ENCODE results near the gene DHDDS. TPM values are rescaled to one million over a fixed set of nuclear protein-coding genes. Genes with fewer than 3 reads are reported as not detected.

The DHDDS gene
- total and polyA plus RNA-seq, 9 donors = 13.0 to 46.2 (median 27.3) TPM

GRCh38 chr1:26477446-26478152 lies 45.5 kb downstream of the DHDDS start:
- no peaks in the 10 kb centered on the region for H3K36me3 ChIP-seq
- no peaks in the 10 kb centered on the region for H3K27me3 ChIP-seq
- intact Hi-C loops (cut with DNase I) = no loop called here
- H3K4me1 ChIP-seq (ENCODE audit: insufficient read depth) = peaks cover 2% of the 10 kb centered on the region
- no peak for DNase-seq
- H3K4me3 ChIP-seq = no peak overlapping the region
- TF ChIP-seq POLR2A (IDR thresholded peaks at IDR 0.05) (no peak), CTCF (IDR thresholded peaks at IDR 0.05) (no peak), EP300 (IDR thresholded peaks at IDR 0.05) (no peak)
- no peaks in the 10 kb centered on the region for H3K9me3 ChIP-seq
- H3K27ac ChIP-seq = no peak overlapping the region
- WGBS, 3 donors = 71 to 77% (median 75%) methylated on average over 8 of the region's 8 CpGs

DNA sequence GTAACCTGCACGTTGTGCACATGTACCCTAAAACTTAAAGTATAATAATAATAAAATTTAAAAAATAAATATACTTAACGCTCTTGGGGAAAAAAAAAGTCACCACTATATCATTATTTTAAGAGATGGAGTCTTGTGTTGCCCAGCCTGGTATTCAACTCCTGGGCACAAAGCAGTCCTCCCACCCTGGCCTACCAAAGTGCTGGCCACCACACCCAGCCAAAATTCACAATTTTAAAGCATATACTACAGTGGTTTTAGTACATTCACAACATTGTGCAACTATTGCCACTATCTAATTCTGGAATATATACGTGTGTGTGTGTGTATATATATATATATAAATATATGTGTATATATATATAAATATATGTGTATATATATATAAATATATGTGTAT lies 46.0 kb downstream of the DHDDS start:
- WGBS, 3 donors = 70 to 80% (median 72%) methylated on average over 3 of the region's 3 CpGs
- no peak for DNase-seq
- TF ChIP-seq POLR2A (IDR thresholded peaks at IDR 0.05) = no peak
- Histone ChIP-seq H3K36me3 (no peaks in the 10 kb centered on the region), H3K4me3 (no peak overlapping the region), H3K9me3 (no peaks in the 10 kb centered on the region), H3K27me3 (no peaks in the 10 kb centered on the region), H3K4me1 (ENCODE audit: insufficient read depth) (peaks cover 2% of the 10 kb centered on the region), H3K27ac (no peak overlapping the region)
- intact Hi-C loops (cut with DNase I) = no loop called here

- no peaks in the 10 kb centered on the region for H3K4me1 ChIP-seq (ENCODE audit: insufficient read depth)
- no peaks in the 10 kb centered on the region for H3K9me3 ChIP-seq
- H3K36me3 ChIP-seq = no peaks in the 10 kb centered on the region
- no peak overlapping the region for H3K27ac ChIP-seq
- no peak for DNase-seq
- 89 to 91% (median 89%) methylated on average over 6 of the region's 6 CpGs for WGBS, 3 donors
- TF ChIP-seq EP300 (IDR thresholded peaks at IDR 0.05) (no peak), CTCF (IDR thresholded peaks at IDR 0.05) (no peak), POLR2A (IDR thresholded peaks at IDR 0.05) (no peak)
- H3K4me3 ChIP-seq = no peak overlapping the region
- H3K27me3 ChIP-seq = no peaks in the 10 kb centered on the region
- intact Hi-C loops (cut with DNase I) = no loop called here
Measured at GRCh38 chr1:26478988-26479387, 46.9 kb downstream of the DHDDS start.

DNA sequence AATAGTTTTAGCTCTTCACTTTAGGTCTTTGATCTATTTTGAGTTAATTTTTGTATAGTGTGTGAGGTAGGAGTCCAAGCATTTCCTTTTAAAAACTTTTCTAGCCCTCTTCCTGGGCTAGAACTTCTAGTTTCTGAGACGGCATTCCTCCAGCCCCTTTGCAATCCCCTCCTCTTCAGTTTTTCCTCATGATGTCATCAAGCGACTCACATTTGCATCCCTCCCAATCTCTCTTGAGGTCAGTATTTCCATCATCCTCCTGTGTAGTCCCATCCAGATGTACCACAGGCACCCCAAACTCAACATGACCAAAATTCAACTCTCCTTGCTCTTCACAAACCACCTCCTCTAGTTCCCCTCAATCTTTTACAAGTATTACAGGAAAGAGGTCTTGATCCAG lies 50.8 kb downstream of the DHDDS start:
- TF ChIP-seq POLR2A (IDR thresholded peaks at IDR 0.05) (no peak), CTCF (IDR thresholded peaks at IDR 0.05) (no peak), EP300 (IDR thresholded peaks at IDR 0.05) (no peak)
- Histone ChIP-seq H3K36me3 (no peaks in the 10 kb centered on the region), H3K4me3 (no peak overlapping the region), H3K4me1 (ENCODE audit: insufficient read depth) (no peaks in the 10 kb centered on the region), H3K9me3 (no peaks in the 10 kb centered on the region), H3K27me3 (no peaks in the 10 kb centered on the region), H3K27ac (no peak overlapping the region)
- intact Hi-C loops (cut with DNase I) = no loop called here
- 65 to 74% (median 67%) methylated on average over 2 of the region's 2 CpGs for WGBS, 3 donors
- no peak for DNase-seq

- TF ChIP-seq POLR2A (IDR thresholded peaks at IDR 0.05) (no peak), EP300 (IDR thresholded peaks at IDR 0.05) (no peak)
- Histone ChIP-seq H3K4me1 (ENCODE audit: insufficient read depth) (no peaks in the 10 kb centered on the region), H3K4me3 (no peak overlapping the region), H3K9me3 (no peaks in the 10 kb centered on the region), H3K27me3 (no peaks in the 10 kb centered on the region), H3K27ac (no peak overlapping the region), H3K36me3 (no peaks in the 10 kb centered on the region)
- intact Hi-C loops (cut with DNase I) = no loop called here
- no peak for DNase-seq
- 28 to 38% (median 28%) methylated on average over 2 of the region's 2 CpGs for WGBS, 3 donors
Measured at GRCh38 chr1:26483980-26484379, 51.9 kb downstream of the DHDDS start.
